ENCODE data around the gene CRIP3. TPM values are rescaled to one million over a fixed set of nuclear protein-coding genes. Genes with fewer than 3 reads are reported as not detected.

The CRIP3 gene
- total and polyA plus RNA-seq, 2 of the 13 experiments (the other 11 are each of a cell fraction or from before 2014, with no cell fraction given) = 6.3 to 9.3 TPM

- TF ChIP-seq, protein P1, sequence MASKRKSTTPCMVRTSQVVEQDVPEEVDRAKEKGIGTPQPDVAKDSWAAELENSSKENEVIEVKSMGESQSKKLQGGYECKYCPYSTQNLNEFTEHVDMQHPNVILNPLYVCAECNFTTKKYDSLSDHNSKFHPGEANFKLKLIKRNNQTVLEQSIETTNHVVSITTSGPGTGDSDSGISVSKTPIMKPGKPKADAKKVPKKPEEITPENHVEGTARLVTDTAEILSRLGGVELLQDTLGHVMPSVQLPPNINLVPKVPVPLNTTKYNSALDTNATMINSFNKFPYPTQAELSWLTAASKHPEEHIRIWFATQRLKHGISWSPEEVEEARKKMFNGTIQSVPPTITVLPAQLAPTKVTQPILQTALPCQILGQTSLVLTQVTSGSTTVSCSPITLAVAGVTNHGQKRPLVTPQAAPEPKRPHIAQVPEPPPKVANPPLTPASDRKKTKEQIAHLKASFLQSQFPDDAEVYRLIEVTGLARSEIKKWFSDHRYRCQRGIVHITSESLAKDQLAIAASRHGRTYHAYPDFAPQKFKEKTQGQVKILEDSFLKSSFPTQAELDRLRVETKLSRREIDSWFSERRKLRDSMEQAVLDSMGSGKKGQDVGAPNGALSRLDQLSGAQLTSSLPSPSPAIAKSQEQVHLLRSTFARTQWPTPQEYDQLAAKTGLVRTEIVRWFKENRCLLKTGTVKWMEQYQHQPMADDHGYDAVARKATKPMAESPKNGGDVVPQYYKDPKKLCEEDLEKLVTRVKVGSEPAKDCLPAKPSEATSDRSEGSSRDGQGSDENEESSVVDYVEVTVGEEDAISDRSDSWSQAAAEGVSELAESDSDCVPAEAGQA (IDR thresholded peaks at IDR 0.05; ENCODE audit: low read depth) = peak; percentile 21; the same call in 1 of the 2 replicates
- TF ChIP-seq, protein P1 (CRISPR knock-in tag; IDR thresholded peaks at IDR 0.05; ENCODE audit: borderline replicate concordance) = no peak
- TF ChIP-seq, protein P2, sequence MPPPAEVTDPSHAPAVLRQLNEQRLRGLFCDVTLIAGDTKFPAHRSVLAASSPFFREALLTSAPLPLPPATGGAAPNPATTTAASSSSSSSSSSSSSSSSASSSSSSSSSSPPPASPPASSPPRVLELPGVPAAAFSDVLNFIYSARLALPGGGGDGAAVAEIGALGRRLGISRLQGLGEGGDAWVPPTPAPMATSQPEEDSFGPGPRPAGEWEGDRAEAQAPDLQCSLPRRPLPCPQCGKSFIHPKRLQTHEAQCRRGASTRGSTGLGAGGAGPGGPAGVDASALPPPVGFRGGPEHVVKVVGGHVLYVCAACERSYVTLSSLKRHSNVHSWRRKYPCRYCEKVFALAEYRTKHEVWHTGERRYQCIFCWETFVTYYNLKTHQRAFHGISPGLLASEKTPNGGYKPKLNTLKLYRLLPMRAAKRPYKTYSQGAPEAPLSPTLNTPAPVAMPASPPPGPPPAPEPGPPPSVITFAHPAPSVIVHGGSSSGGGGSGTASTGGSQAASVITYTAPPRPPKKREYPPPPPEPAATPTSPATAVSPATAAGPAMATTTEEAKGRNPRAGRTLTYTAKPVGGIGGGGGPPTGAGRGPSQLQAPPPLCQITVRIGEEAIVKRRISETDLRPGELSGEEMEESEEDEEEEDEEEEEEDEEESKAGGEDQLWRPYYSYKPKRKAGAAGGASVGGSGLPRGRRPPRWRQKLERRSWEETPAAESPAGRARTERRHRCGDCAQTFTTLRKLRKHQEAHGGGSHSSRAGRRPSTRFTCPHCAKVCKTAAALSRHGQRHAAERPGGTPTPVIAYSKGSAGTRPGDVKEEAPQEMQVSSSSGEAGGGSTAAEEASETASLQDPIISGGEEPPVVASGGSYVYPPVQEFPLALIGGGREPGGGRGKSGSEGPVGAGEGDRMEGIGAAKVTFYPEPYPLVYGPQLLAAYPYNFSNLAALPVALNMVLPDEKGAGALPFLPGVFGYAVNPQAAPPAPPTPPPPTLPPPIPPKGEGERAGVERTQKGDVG (CRISPR knock-in tag; IDR thresholded peaks at IDR 0.05; ENCODE audit: borderline replicate concordance) = peak; percentile 69; the same call in 1 of the 2 replicates
- TF ChIP-seq DMAP1 (CRISPR knock-in tag; IDR thresholded peaks at IDR 0.05) = peak; percentile 38; the same call in 1 of the 2 replicates
- 0 out of 2 replicates have a peak, but pooled peaks have one; percentile 6 for TF ChIP-seq IRF2 (CRISPR knock-in tag; IDR thresholded peaks at IDR 0.05)
- peak; percentile 65; the same call in 1 of the 2 replicates for TF ChIP-seq ZNF556 (CRISPR knock-in tag; IDR thresholded peaks at IDR 0.05; ENCODE audit: borderline replicate concordance)
- TF ChIP-seq ZBTB42 (CRISPR knock-in tag; IDR thresholded peaks at IDR 0.05) = peak; percentile 56; the same call in 1 of the 2 replicates
- TF ChIP-seq FOXO4 (CRISPR knock-in tag; conservative IDR thresholded peaks at IDR 0.05) = no peak
- TF ChIP-seq SAP130 (CRISPR knock-in tag; IDR thresholded peaks at IDR 0.05; ENCODE audit: low read depth) = no peak
- 0 out of 2 replicates have a peak, but pooled peaks have one; percentile 52 for TF ChIP-seq ZNF512 (CRISPR knock-in tag; IDR thresholded peaks at IDR 0.05)
- peak; percentile 51; the same call in 1 of the 2 replicates for TF ChIP-seq RXRA (CRISPR knock-in tag; IDR thresholded peaks at IDR 0.05)
- 0 out of 2 replicates have a peak, but pooled peaks have one; percentile 69 for TF ChIP-seq ZNF34 (CRISPR knock-in tag; IDR thresholded peaks at IDR 0.05; ENCODE audit: borderline replicate concordance)
- 0 out of 2 replicates have a peak, but pooled peaks have one; percentile 50 for TF ChIP-seq SAFB2 (CRISPR knock-in tag; IDR thresholded peaks at IDR 0.05; ENCODE audit: borderline replicate concordance, low read depth)
- TF ChIP-seq AGO2 (optimal IDR thresholded peaks at IDR 0.05; ENCODE audit: low read depth, low read length) = peak; percentile 42
These were observed 10.7 kb downstream of the CRIP3 start, which contains the start of gene SLC22A7 (continued) for GRCh38 chr6:43297644-43298564.
